Fibroblast of upper back skin (primary cell): ENCODE results near the gene WWOX.
A peak's percentile ranks its signal among the peaks of the same experiment; 100 is the strongest.

ENCODE experiments used
- DNase-seq: peaks from one replicate; pipeline ENCODE4 v3.0.0-alpha.2; 2013

WWOX gene

GRCh38 chr16:78788276-78788675, 688.8 kb downstream of the WWOX start:
- no peak for DNase-seq

DNA sequence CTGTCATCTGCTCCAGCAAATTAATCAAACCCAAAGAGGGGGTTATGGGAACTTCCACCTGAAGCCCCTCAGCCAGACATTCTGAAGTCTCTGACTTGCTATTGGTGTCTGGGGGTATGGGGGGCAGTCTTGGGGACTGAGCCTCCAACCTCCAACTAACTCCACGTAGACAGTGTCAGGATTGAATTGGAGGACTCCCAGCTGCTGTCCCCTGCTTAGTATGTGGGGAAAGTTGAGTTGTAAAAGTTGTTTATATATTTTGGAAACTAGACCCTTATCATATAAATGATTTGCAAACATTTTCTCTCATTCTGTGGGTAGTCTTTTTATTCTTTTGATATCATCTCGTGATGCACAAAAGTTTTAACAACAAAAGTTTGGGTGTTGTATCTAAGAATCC, 689.2 kb downstream of the WWOX start:
- DNase-seq: no peak

- DNase-seq: no peak
Observed at GRCh38 chr16:78789561-78789960, 690.1 kb downstream of the WWOX start.

DNA sequence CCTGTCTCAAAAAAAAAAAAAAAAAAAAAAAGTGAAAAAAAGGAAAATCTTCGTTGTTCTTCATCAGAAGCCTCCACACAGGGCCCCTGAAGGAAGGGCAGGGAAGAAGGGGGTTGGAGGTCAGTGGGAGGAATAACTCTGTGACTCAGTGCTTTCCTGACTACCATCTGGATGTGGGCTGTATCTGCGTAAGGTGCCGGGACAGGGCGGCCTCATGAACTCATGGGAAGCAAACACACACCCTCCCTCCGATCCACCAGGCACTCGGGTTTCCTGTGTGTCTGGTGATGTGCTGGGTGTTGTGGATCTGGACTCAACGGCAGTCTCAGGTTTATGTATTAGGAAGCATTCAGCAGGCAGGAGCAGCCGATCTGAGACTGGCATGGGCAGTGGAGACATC, 691.6 kb downstream of the WWOX start:
- no peak for DNase-seq

DNA sequence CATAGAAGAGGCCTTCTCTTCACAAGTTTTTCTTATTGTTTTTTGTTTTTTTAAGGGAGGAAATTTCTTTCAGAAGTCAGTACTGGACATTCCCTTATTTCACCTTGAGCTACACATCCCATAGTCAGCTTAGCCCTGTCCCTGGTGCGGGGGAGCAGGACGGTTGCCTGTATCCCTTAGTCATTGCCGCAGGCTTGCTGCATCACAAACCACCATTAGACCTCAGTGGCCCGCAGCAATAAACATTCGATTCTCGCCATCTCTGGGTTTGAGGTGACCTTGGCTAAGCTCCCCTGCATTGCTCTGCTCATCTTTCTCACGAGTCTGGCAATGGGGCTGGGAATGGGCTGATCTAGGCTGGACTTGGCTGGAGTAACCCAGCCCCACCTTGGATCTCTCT, 692.5 kb downstream of the WWOX start:
- DNase-seq: no peak

GRCh38 chr16:78792952-78793351, 693.5 kb downstream of the WWOX start:
- DNase-seq: no peak

GRCh38 chr16:78794581-78795250, 695.3 kb downstream of the WWOX start:
- no peak for DNase-seq

DNA sequence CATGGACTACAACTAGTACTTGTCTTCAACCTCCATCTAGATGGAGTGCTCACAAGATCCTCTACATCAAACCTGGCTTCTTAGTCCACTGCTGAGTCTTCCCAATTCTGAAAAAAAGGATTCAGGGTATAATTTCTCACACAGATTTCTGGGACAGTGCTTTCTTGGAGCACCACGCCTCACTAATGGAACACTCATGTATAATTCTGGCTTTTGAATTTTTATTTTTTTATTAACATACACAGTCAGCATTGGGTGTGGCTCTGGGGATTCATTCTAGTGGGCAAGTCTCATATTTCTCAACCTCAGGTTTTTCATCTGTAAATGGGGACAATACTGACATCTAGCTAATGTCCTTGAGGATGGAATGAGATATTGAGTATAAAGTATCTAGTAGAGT, 696.0 kb downstream of the WWOX start:
- DNase-seq: no peak

DNA sequence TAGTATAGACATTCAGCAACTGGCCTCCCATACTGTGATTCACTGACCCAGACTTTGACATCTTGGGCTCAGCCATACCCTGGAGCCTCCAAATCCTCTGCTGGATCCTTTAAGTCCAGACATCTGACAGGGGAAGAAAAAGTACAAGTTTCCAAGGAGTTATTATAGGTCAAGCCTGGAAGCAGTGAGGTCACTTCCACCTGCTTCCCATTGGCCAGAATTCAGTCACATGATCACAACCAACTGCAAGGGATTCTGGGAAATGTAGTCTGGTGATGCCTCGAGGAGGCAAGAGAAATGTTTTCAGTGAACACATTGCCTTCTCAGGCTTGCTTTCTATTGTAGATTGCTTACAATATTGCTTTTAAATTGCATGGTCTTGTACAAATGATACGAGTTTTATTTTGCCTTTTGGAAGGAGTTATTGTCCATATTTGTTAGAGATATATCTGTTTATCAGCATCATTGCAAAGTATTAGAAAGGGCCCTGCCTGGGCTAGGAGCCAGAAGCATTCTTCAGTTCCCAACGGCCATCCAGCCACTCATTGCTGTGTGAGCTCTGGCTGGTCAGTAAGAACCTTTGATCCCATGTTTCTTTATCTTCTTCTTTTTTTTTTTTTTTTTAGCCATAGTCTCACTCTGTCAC, 696.9 kb downstream of the WWOX start:
- DNase-seq: no peak

DNA sequence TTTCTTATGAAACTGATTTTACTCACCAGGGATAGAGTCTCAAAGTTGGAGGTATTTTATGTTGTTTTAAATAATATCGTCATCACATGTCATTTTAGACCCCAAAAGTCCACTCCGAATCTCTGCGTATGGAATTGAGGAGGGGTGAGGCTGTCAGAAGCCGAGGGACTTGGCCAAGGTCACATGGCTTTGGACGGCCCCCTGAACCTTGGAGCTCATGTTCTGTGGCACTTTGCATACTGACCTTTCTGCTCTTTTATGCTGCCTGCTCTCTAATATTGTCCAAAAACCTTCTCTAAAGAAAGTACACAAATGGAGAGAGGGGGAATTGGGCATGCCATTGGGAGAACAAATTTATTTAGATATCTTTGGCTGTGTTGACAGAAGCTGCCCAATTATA, 700.0 kb downstream of the WWOX start:
- DNase-seq: no peak

GRCh38 chr16:78800523-78800922, 701.1 kb downstream of the WWOX start:
- no peak for DNase-seq

- no peak for DNase-seq
Observed at GRCh38 chr16:78804058-78804735, 704.7 kb downstream of the WWOX start.

GRCh38 chr16:78805556-78805955, 706.1 kb downstream of the WWOX start:
- DNase-seq: no peak

GRCh38 chr16:78811247-78811646, 711.8 kb downstream of the WWOX start:
- DNase-seq: no peak

GRCh38 chr16:78812582-78812981, 713.1 kb downstream of the WWOX start:
- DNase-seq: no peak

GRCh38 chr16:78813661-78814311, 714.3 kb downstream of the WWOX start:
- DNase-seq: no peak

- DNase-seq: no peak
Observed at GRCh38 chr16:78815713-78816112, 716.3 kb downstream of the WWOX start.

GRCh38 chr16:78816499-78817195, 717.2 kb downstream of the WWOX start:
- DNase-seq: peak; percentile 27

DNA sequence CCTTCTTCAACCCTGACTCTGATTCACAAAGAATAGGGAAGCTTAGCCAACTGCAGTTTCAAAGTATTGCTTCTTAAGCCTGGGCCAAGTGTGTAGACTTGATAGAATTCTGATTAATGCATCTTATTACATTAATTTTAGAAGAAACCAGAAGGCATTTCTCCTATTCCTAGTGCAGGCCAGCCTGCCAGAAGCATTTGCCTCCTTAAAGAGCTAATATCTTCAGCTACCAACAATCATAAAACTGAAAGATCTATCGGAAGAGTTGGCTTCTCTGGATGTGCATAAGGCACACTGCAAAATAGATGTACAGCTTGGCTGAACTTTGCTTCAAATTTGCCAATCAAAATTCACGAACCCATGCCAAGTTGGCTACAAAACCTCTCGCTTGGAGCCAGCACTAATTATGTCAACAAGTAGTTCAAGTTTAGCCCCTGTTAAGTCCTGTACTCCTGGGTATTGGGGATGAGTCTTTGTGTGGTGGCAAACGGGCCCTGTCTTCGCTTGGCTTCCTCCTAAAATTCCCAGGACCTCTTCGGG, 717.8 kb downstream of the WWOX start:
- no peak for DNase-seq

GRCh38 chr16:78821335-78821734, 721.9 kb downstream of the WWOX start:
- DNase-seq: no peak

GRCh38 chr16:78822509-78822908, 723.1 kb downstream of the WWOX start:
- DNase-seq: no peak

DNA sequence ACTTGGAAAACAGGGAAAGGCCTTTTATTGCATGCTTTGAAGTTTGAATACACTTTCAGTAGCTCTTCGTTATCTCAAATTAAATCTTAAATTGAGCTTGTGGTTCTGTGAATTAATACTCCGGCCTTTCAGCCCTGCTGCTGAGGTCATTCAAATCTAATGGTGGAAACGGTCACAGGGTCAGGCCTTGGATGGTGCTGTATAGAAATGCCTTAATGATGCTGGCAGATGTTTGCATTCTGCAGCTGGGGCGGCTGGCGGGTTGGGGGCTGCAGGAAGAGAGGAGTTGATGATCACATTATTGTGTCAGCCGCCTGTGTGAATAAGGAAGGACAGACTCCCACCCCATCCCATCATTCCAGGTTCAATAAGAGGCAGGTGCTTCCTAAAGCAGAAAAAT, 723.6 kb downstream of the WWOX start:
- DNase-seq: no peak

DNA sequence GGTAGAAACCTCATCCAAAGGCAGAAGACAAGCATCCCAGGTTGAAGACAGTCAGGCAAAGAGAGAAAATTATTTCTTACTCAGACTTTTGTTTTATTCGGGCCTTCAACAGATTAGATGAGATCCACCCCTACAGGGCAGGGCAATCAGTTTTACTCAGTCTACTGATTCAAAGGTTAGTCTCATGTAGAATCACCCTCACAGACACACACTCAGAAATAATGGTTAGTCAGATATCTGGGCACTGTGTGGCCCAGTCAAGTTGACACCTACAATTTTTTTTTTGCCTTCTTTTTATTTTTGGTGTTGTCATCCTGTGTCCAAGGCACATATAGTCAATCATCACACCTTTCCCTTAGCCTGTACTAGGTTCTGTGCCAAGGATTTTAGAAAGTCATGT, 729.8 kb downstream of the WWOX start:
- DNase-seq: no peak
